ENCODE data around the gene ZNF236.
"Not testable (repeated sequence)": the region's sequence is repeated elsewhere in the genome, so short reads cannot be mapped to it uniquely, and the experiment has no call there.

The ZNF236 gene

GRCh38 chr18:77009675-77010074 lies 187.3 kb downstream of the ZNF236 start:
- peaks cover 18% of the 10 kb centered on the region for H3K4me1 Mint-ChIP-seq
- ATAC-seq (ENCODE audit: low read depth) = no peak

GRCh38 chr18:77012120-77012519 lies 189.8 kb downstream of the ZNF236 start:
- no peak for ATAC-seq (ENCODE audit: low read depth)
- H3K27me3 Mint-ChIP-seq = no peaks in the 10 kb centered on the region
- no peak overlapping the region for H3K27ac Mint-ChIP-seq
- H3K4me3 Mint-ChIP-seq = no peak overlapping the region
- H3K36me3 Mint-ChIP-seq = peaks cover 17% of the 10 kb centered on the region
- no peak for DNase-seq (ENCODE audit: low spot score in 2 of 2)
- H3K4me1 Mint-ChIP-seq = peaks cover 10% of the 10 kb centered on the region
- no peaks in the 10 kb centered on the region for H3K9me3 Mint-ChIP-seq

More at GRCh38 chr18:77009675-77010074, 187.3 kb downstream of the ZNF236 start:
- H3K36me3 Mint-ChIP-seq = peaks cover 17% of the 10 kb centered on the region
- H3K9me3 Mint-ChIP-seq = no peaks in the 10 kb centered on the region
- H3K27me3 Mint-ChIP-seq = no peaks in the 10 kb centered on the region
- H3K4me3 Mint-ChIP-seq = no peak overlapping the region
- DNase-seq (ENCODE audit: low spot score in 2 of 2) = no peak
- H3K27ac Mint-ChIP-seq = no peak overlapping the region

- Mint-ChIP-seq H3K4me1 (peaks cover 6% of the 10 kb centered on the region), H3K27me3 (no peaks in the 10 kb centered on the region), H3K4me3 (no peak overlapping the region), H3K36me3 (peaks cover 21% of the 10 kb centered on the region), H3K9me3 (no peaks in the 10 kb centered on the region), H3K27ac (no peak overlapping the region)
- ATAC-seq (ENCODE audit: low read depth) (no peak), DNase-seq (ENCODE audit: low spot score in 2 of 2) (no peak)
These were observed 190.6 kb downstream of the ZNF236 start for GRCh38 chr18:77012806-77013541.

- DNase-seq (ENCODE audit: low spot score in 2 of 2) (no peak), ATAC-seq (ENCODE audit: low read depth) (no peak)
- no peak overlapping the region for H3K4me3 Mint-ChIP-seq
- H3K27me3 Mint-ChIP-seq = no peaks in the 10 kb centered on the region
- H3K36me3 Mint-ChIP-seq = peaks cover 29% of the 10 kb centered on the region
- H3K9me3 Mint-ChIP-seq = peaks cover 2% of the 10 kb centered on the region
- peaks cover 16% of the 10 kb centered on the region for H3K4me1 Mint-ChIP-seq
- H3K27ac Mint-ChIP-seq = no peak overlapping the region
These were observed 191.6 kb downstream of the ZNF236 start for GRCh38 chr18:77013811-77014521.

- Mint-ChIP-seq H3K4me3 (no peak overlapping the region), H3K9me3 (peaks cover 2% of the 10 kb centered on the region), H3K27me3 (no peaks in the 10 kb centered on the region), H3K4me1 (peaks cover 17% of the 10 kb centered on the region), H3K27ac (no peak overlapping the region), H3K36me3 (peaks cover 34% of the 10 kb centered on the region)
- no peak for ATAC-seq (ENCODE audit: low read depth)
- no peak for DNase-seq (ENCODE audit: low spot score in 2 of 2)
These were observed 192.2 kb downstream of the ZNF236 start for GRCh38 chr18:77014538-77014937.

GRCh38 chr18:77015169-77015568 lies 192.8 kb downstream of the ZNF236 start:
- H3K4me3 Mint-ChIP-seq = no peak overlapping the region
- peaks cover 17% of the 10 kb centered on the region for H3K4me1 Mint-ChIP-seq
- peaks cover 2% of the 10 kb centered on the region for H3K9me3 Mint-ChIP-seq
- no peak overlapping the region for H3K27ac Mint-ChIP-seq
- H3K36me3 Mint-ChIP-seq = peaks cover 32% of the 10 kb centered on the region
- no peaks in the 10 kb centered on the region for H3K27me3 Mint-ChIP-seq
- ATAC-seq (ENCODE audit: low read depth) = no peak
- DNase-seq (ENCODE audit: low spot score in 2 of 2) = no peak

- no peaks in the 10 kb centered on the region for H3K27me3 Mint-ChIP-seq
- no peak for ATAC-seq (ENCODE audit: low read depth)
- peaks cover 28% of the 10 kb centered on the region for H3K36me3 Mint-ChIP-seq
- H3K9me3 Mint-ChIP-seq = peaks cover 2% of the 10 kb centered on the region
- H3K4me3 Mint-ChIP-seq = no peak overlapping the region
- H3K4me1 Mint-ChIP-seq = peaks cover 14% of the 10 kb centered on the region
- DNase-seq (ENCODE audit: low spot score in 2 of 2) = no peak
- no peak overlapping the region for H3K27ac Mint-ChIP-seq
These were observed 193.7 kb downstream of the ZNF236 start for GRCh38 chr18:77015771-77016710.

- H3K4me3 Mint-ChIP-seq = no peak overlapping the region
- H3K4me1 Mint-ChIP-seq = peaks cover 17% of the 10 kb centered on the region
- ATAC-seq (ENCODE audit: low read depth) (no peak), DNase-seq (ENCODE audit: low spot score in 2 of 2) (no peak)
- H3K9me3 Mint-ChIP-seq = peaks cover 2% of the 10 kb centered on the region
- no peaks in the 10 kb centered on the region for H3K27me3 Mint-ChIP-seq
- no peak overlapping the region for H3K27ac Mint-ChIP-seq
- H3K36me3 Mint-ChIP-seq = peaks cover 30% of the 10 kb centered on the region
These were observed 194.6 kb downstream of the ZNF236 start for GRCh38 chr18:77016936-77017335.

GRCh38 chr18:77017355-77017754 lies 195.0 kb downstream of the ZNF236 start:
- DNase-seq (ENCODE audit: low spot score in 2 of 2) (no peak), ATAC-seq (ENCODE audit: low read depth) (no peak)
- H3K4me1 Mint-ChIP-seq = peaks cover 17% of the 10 kb centered on the region
- no peaks in the 10 kb centered on the region for H3K27me3 Mint-ChIP-seq
- H3K9me3 Mint-ChIP-seq = peaks cover 2% of the 10 kb centered on the region
- H3K4me3 Mint-ChIP-seq = no peak overlapping the region
- no peak overlapping the region for H3K27ac Mint-ChIP-seq
- H3K36me3 Mint-ChIP-seq = peaks cover 27% of the 10 kb centered on the region

GRCh38 chr18:77018650-77019049 lies 196.3 kb downstream of the ZNF236 start:
- H3K4me1 Mint-ChIP-seq = peaks cover 23% of the 10 kb centered on the region
- peak overlapping the region; percentile 83 for H3K27ac Mint-ChIP-seq
- not testable (repeated sequence) for H3K9me3 Mint-ChIP-seq; H3K4me3 Mint-ChIP-seq; H3K27me3 Mint-ChIP-seq; DNase-seq (ENCODE audit: low spot score in 2 of 2); ATAC-seq (ENCODE audit: low read depth)
- H3K36me3 Mint-ChIP-seq = peaks cover 23% of the 10 kb centered on the region

- H3K4me3 Mint-ChIP-seq = no peak overlapping the region
- H3K27ac Mint-ChIP-seq = peak overlapping the region; percentile 83
- H3K36me3 Mint-ChIP-seq = peaks cover 23% of the 10 kb centered on the region
- no peak for ATAC-seq (ENCODE audit: low read depth)
- no peak for DNase-seq (ENCODE audit: low spot score in 2 of 2)
- peaks cover 24% of the 10 kb centered on the region for H3K4me1 Mint-ChIP-seq
- H3K9me3 Mint-ChIP-seq = peaks cover 2% of the 10 kb centered on the region
- no peaks in the 10 kb centered on the region for H3K27me3 Mint-ChIP-seq
These were observed 197.3 kb downstream of the ZNF236 start for GRCh38 chr18:77019641-77020040.

Data from memory B cell (primary cell).